HepG2 (cell line): ENCODE results near the gene PPEF2.

Source experiments
- CCAR2 ChIP-seq: fragments of 200-400 bp; formaldehyde crosslinking; optimal IDR thresholded peaks from 2 replicates; pipeline ENCODE3; 2018; ENCODE audit warnings: low read depth, mild to moderate bottlenecking, low read length, moderate library complexity
- EZH2 ChIP-seq: conservative IDR thresholded peaks from 2 replicates; pipeline ENCODE4 v1.6.1; 2012; ENCODE audit warnings: mild to moderate bottlenecking, low read depth, low read length, moderate library complexity
- MYC ChIP-seq: sonication (generic); formaldehyde crosslinking; IDR thresholded peaks from 2 replicates; pipeline ENCODE4 v1.9.0; 2021; ENCODE audit warnings: missing genetic modification reagents, borderline replicate concordance
- POLR2A ChIP-seq, 2 experiments: IDR thresholded peaks; 2 replicates each; pipeline ENCODE4 v1.6.1; 2011; ENCODE audit warnings: low read depth in 2 of 2, low read length in 2 of 2, mild to moderate bottlenecking in 1 of 2, moderate library complexity in 1 of 2; ENCODE audit not compliant: insufficient read depth in 1 of 2
- RFX5 ChIP-seq: IDR thresholded peaks from 2 replicates; pipeline ENCODE4 v1.6.1; 2011; ENCODE audit warnings: low read depth, low read length, improper control_type of control experiment
- TF ChIP-seq, protein P1 (sequence below): sonication (generic); formaldehyde crosslinking; IDR thresholded peaks from 2 replicates; pipeline ENCODE4 v1.5.0; 2020; ENCODE audit warnings: missing genetic modification reagents
- TF ChIP-seq, protein P2 (sequence below): sonication (generic); formaldehyde crosslinking; IDR thresholded peaks from 2 replicates; pipeline ENCODE4 v1.5.0; 2020; ENCODE audit warnings: mild to moderate bottlenecking, missing genetic modification reagents, moderate library complexity
- TF ChIP-seq, protein P3 (sequence below), 2 experiments: sonication (generic) in 1 of 2; formaldehyde crosslinking in 1 of 2; IDR thresholded peaks; 2 replicates each; pipeline versions ENCODE4 v1.5.1 to v1.6.1; 2011 to 2020; ENCODE audit warnings: borderline replicate concordance in 1 of 2, low read depth in 1 of 2, low read length in 1 of 2, mild to moderate bottlenecking in 1 of 2, missing genetic modification reagents in 1 of 2, moderate library complexity in 1 of 2
- TF ChIP-seq, protein P4 (sequence below): sonication (generic); formaldehyde crosslinking; IDR thresholded peaks from 2 replicates; pipeline ENCODE4 v1.4.0; 2020; ENCODE audit warnings: missing genetic modification reagents

DNA sequence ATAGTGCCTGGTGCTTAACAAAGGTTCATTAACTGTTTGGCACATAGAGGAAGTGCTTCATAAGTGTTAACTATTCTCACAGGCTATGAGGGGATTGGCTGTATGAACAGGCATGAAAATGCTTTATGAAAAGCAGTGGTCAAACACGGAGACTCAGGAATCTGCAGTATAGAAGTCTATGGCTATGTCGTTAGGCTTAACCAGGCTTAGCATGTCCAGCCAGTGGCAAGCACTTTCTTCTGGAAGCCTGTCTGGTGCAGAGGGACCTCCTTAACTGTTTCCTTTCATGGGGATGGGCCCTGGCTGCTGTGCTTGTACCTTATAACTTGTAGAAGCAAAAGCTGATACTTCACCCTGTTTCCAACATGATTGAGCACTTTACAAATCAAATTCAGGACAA, 78.4 kb downstream of the PPEF2 start:
- TF ChIP-seq, protein P1, sequence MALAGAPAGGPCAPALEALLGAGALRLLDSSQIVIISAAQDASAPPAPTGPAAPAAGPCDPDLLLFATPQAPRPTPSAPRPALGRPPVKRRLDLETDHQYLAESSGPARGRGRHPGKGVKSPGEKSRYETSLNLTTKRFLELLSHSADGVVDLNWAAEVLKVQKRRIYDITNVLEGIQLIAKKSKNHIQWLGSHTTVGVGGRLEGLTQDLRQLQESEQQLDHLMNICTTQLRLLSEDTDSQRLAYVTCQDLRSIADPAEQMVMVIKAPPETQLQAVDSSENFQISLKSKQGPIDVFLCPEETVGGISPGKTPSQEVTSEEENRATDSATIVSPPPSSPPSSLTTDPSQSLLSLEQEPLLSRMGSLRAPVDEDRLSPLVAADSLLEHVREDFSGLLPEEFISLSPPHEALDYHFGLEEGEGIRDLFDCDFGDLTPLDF (CRISPR knock-in tag), result no peak
- TF ChIP-seq POLR2A (IDR thresholded peaks at IDR 0.05; ENCODE audit: insufficient read depth in 1 of 2, low read depth in 2 of 2, low read length in 2 of 2), result no peak
- TF ChIP-seq, protein P2, sequence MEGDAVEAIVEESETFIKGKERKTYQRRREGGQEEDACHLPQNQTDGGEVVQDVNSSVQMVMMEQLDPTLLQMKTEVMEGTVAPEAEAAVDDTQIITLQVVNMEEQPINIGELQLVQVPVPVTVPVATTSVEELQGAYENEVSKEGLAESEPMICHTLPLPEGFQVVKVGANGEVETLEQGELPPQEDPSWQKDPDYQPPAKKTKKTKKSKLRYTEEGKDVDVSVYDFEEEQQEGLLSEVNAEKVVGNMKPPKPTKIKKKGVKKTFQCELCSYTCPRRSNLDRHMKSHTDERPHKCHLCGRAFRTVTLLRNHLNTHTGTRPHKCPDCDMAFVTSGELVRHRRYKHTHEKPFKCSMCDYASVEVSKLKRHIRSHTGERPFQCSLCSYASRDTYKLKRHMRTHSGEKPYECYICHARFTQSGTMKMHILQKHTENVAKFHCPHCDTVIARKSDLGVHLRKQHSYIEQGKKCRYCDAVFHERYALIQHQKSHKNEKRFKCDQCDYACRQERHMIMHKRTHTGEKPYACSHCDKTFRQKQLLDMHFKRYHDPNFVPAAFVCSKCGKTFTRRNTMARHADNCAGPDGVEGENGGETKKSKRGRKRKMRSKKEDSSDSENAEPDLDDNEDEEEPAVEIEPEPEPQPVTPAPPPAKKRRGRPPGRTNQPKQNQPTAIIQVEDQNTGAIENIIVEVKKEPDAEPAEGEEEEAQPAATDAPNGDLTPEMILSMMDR, result no peak
- TF ChIP-seq RFX5, result no peak
- no peak for TF ChIP-seq MYC (CRISPR knock-in tag)
- TF ChIP-seq, protein P3, sequence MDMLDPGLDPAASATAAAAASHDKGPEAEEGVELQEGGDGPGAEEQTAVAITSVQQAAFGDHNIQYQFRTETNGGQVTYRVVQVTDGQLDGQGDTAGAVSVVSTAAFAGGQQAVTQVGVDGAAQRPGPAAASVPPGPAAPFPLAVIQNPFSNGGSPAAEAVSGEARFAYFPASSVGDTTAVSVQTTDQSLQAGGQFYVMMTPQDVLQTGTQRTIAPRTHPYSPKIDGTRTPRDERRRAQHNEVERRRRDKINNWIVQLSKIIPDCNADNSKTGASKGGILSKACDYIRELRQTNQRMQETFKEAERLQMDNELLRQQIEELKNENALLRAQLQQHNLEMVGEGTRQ (IDR thresholded peaks at IDR 0.05; ENCODE audit: low read depth, low read length), result no peak
- TF ChIP-seq, protein P3 (CRISPR knock-in tag; IDR thresholded peaks at IDR 0.05; ENCODE audit: borderline replicate concordance), result no peak
- TF ChIP-seq, protein P4, sequence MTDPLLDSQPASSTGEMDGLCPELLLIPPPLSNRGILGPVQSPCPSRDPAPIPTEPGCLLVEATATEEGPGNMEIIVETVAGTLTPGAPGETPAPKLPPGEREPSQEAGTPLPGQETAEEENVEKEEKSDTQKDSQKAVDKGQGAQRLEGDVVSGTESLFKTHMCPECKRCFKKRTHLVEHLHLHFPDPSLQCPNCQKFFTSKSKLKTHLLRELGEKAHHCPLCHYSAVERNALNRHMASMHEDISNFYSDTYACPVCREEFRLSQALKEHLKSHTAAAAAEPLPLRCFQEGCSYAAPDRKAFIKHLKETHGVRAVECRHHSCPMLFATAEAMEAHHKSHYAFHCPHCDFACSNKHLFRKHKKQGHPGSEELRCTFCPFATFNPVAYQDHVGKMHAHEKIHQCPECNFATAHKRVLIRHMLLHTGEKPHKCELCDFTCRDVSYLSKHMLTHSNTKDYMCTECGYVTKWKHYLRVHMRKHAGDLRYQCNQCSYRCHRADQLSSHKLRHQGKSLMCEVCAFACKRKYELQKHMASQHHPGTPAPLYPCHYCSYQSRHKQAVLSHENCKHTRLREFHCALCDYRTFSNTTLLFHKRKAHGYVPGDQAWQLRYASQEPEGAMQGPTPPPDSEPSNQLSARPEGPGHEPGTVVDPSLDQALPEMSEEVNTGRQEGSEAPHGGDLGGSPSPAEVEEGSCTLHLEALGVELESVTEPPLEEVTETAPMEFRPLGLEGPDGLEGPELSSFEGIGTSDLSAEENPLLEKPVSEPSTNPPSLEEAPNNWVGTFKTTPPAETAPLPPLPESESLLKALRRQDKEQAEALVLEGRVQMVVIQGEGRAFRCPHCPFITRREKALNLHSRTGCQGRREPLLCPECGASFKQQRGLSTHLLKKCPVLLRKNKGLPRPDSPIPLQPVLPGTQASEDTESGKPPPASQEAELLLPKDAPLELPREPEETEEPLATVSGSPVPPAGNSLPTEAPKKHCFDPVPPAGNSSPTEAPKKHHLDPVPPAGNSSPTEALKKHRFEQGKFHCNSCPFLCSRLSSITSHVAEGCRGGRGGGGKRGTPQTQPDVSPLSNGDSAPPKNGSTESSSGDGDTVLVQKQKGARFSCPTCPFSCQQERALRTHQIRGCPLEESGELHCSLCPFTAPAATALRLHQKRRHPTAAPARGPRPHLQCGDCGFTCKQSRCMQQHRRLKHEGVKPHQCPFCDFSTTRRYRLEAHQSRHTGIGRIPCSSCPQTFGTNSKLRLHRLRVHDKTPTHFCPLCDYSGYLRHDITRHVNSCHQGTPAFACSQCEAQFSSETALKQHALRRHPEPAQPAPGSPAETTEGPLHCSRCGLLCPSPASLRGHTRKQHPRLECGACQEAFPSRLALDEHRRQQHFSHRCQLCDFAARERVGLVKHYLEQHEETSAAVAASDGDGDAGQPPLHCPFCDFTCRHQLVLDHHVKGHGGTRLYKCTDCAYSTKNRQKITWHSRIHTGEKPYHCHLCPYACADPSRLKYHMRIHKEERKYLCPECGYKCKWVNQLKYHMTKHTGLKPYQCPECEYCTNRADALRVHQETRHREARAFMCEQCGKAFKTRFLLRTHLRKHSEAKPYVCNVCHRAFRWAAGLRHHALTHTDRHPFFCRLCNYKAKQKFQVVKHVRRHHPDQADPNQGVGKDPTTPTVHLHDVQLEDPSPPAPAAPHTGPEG (CRISPR knock-in tag), result no peak
- TF ChIP-seq EZH2, result no peak
- TF ChIP-seq CCAR2, result no peak
